Jurkat, Clone E6-1 (cell line): ENCODE measurements around the gene PCF11.

ENCODE experiments used
- DNase-seq: peaks from one replicate; pipeline ENCODE4 v3.0.0-alpha.2; 2011; ENCODE audit warnings: low read depth, low spot score
- H3K4me3 ChIP-seq: 2 replicates; pipeline ENCODE4 v1.5.1; 2011; ENCODE audit warnings: mild to moderate bottlenecking, low read length, control low read depth, moderate library complexity

PCF11 gene

GRCh38 chr11:83147895-83148294 lies 9.0 kb upstream of the PCF11 start:
- no peak overlapping the region for H3K4me3 ChIP-seq
- no peak for DNase-seq

GRCh38 chr11:83150450-83150849 lies 6.5 kb upstream of the PCF11 start:
- H3K4me3 ChIP-seq: no peak overlapping the region
- no peak for DNase-seq

DNA sequence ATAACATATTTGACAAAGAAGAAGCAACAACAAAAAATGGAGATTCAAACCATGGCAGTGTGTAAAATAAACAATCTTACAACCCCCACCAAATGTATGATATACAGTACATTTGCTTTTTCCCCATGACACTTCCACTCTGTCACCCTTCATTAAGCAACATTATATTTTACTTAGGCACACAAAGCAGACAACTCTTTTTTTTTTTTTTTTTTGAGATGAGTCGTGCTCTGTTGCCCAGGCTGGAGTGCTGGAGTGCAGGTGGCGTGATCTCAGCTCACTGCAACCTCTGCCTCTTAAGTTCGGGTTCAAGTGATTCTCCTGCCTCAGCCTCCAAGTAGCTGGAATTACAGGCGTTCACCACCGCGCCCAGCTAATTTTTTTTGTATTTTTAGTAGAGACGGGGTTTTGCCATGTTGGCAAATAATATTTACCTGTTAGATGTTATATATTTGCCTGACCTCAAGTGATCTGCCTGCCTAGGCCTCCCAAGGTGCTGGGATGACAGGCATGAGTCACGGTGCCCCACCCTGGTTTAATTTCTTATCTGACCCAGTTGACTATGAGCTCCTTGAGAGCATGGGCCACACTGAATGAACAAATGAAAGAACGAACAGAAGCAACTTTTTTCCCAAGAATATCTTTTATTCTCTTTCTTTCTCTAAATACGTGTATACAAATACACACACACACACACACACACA lies 5.5 kb upstream of the PCF11 start:
- DNase-seq: no peak
- H3K4me3 ChIP-seq: no peak overlapping the region

- H3K4me3 ChIP-seq: no peak overlapping the region
- DNase-seq: no peak
These were observed 4.7 kb upstream of the PCF11 start for GRCh38 chr11:83152264-83152663.

DNA sequence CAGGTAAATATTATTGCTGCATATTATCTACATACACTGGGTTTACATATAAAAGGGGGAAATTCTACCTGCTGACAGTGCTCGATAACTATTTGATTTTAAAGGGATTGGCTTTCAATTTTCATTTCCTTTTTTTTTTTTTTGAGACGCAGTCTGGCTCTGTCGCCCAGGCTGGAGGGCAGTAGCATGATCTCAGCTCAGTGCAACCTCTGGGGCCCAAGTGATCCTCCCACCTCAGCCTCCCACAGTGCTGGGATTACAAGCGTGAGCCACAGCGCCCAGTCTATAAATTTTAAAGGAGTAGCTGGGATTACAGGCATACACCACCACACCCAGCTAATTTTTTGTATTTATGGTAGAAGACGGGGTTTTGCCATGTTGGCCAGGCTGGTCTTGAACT lies 3.2 kb upstream of the PCF11 start:
- no peak for DNase-seq
- no peak overlapping the region for H3K4me3 ChIP-seq

DNA sequence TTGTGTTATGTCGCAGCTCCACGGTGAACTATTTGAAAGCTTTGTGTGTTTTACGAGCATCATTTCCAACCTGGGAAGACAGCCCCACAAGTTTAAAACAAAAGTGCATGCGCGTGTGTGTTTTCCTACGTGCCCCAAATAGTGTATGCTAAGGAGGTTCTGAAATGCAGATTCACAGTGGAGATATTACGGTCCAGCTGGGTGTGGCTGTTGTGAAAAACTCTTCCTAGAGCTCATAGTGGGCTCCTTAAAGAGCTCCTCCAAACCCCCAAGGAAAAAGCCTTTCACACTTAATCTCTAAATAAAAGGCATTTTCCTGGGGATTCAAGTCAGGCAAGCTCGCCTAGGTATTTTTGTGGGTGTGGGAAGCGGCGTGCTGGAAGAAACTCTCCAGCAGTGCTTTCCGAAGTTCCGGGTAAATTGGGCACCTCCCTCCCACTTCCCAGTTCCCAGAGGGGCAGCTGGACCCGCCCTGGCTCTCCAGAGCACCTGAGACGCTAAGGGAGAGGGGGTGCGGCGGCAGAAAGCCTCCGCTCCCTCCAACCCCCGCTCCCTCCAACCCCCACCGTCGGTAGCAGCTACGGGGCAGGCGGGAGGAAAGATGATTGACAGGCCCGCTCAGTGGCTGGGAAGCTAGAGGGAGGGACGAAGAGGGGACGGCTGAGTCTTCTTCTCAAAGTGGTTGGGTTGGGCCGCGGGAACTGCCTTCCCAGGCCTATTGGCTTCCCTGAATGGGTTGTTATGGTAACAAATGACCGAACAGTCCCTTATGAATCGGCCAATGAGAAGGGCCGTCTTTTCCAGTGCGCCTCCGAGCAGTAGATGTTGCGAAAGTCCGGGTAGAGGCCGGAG lies 561 bp upstream of the PCF11 start:
- DNase-seq: peak; percentile 99
- peak overlapping the region; percentile 99 for H3K4me3 ChIP-seq

DNA sequence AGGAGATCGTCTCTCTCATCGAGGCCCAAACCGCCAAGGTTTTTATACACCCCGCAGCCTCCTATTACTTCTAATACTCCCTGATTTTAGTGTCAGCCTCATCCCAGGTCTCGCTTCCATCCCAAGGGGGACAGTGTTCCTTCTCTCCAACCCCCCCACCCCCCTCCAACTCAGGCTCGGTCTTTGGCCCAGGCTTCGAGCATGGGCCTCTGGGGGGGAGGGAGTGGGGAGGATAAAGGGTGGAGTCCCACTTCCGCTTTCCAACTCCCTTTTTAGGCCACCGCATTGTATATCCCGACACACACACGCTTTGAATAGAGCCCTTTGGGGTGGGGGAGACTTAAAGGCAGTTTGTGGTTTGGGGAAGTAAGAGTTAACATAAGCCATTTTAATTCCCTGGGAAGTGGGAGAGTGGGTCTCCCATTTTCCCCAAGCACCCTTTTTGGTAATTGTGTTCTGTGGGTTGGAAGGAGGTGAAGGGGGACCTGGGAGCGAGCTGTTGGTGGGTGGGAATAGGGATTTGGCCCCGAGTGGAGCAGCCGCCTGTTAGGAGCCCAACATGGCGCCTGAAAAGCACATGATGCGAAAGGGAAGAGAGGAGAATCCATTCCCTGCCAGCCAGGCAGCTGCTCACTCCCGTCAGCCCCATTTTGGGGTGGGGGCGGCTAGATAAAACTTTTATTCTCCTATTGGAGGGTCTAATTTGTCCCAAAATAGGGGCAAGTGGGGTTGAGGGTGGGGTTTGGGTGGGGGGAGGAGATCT lies 844 bp downstream of the PCF11 start:
- peak overlapping the region; percentile 99 for H3K4me3 ChIP-seq
- peak; percentile 46 for DNase-seq

DNA sequence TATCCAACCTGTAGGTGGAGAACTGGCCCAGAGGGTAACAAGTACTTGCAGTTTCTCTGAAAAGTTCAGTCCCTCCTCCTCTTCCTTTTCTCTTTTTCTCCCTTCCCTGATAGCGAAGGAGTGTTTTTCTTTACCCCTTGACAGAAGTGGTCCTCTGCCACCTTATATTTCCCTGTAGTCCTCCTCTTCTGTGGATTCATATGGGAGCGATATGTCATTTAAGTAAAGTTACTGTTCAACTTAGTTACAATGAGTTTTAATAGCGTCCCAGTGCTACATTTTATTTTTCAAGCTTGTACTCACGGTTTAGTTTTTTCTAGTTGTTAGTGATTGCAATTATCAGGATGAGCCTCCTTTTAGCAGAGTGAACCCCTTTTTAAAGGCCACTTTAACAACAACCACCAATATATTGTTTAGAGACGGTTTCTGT lies 1.4 kb downstream of the PCF11 start:
- DNase-seq: peak; percentile 45

GRCh38 chr11:83158965-83159901 lies 2.3 kb downstream of the PCF11 start:
- peak overlapping the region; percentile 99 for H3K4me3 ChIP-seq
- DNase-seq: no peak

More for the DNA sequence above, 1.4 kb downstream of the PCF11 start:
- H3K4me3 ChIP-seq: peak overlapping the region; percentile 99

DNA sequence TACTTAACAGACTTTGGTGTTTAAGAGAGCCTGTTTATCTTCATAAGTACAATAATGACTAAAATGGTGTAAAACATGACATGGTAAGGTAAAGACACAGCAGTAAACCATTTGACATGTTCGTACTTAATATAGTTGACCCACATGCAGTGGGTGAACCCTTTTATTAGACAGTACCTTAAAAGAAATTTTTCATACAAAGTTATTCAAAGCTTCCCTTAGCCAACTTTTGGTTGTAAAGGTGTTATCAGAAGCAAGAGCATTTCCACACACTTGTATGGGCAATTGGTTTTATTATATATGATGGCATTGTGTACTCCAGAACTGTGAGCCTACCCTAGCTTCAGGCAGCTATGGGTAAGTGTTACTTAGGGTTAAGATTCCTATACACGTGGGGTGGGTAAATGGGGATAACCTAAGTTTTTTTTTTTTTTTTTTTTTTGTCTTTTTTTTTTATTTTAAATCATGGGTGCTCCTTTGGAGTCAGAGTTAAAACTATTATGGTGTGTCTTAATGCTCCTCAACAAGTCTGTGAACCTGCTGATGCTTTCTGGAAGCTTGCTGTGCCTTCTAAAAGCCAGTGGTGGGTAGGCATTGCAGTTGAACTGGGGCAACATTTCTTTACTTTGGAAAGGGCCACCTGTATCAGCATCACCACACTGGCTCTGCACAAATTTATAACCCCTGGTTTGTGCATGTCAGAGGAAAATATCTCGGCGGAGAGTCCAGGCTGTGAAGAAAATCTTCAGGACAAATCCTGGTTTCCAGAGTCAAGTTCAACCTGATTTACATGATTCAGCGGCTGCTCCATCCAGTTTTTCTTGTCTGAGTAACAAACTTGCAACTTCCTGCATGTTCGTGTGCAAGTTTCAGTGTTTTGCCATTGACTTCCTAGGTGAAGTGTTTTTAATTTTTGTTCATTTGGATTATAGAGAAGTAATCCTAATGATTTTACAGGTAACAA lies 3.3 kb downstream of the PCF11 start:
- no peak overlapping the region for H3K4me3 ChIP-seq
- no peak for DNase-seq

DNA sequence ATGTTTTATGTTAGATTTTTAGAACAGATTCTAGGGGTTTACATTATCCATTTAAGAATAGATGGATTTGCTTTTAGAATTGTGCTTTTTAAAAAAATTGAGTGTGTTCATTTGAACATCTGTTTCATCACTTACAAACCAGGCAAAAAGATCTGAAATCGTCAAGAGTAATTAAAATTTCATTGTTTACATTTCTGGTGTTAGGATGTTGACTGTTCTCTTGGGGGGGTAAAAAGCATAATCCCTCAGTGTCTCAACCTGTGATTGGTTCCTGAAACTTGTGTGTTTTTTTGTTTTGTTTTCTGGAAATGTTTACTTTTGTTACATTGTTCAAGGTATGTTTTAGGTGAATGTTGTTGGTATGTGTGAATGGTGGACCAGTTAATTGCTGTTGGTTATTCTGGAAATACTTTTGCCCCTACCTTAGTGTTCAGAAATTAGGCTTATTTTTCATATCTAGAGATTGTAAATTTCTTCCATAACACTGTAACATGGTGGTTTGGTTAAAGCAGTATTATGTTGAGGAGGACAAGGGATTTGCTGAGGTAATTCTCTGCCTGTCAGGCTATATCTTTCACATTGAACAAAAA lies 4.8 kb downstream of the PCF11 start:
- DNase-seq: no peak
- no peak overlapping the region for H3K4me3 ChIP-seq

DNA sequence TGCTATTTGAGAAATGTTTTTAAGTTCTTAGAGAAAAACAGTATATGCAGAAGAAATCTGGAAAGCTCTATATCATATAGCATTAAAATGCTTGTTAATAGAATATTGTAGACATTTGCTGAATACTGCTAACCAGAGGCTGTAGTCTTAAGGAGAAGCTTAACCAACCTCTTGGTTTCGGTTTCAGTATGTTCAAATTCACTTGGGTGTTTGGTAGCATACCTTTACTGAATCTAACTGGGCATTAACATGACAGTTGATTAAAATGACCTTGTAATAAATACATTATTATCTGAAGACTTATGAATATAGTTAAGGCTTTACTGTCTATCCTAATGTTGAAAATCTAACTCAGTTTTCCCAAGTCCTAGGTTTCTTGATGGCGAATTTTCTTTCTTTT lies 5.4 kb downstream of the PCF11 start:
- DNase-seq: no peak
- no peak overlapping the region for H3K4me3 ChIP-seq

DNA sequence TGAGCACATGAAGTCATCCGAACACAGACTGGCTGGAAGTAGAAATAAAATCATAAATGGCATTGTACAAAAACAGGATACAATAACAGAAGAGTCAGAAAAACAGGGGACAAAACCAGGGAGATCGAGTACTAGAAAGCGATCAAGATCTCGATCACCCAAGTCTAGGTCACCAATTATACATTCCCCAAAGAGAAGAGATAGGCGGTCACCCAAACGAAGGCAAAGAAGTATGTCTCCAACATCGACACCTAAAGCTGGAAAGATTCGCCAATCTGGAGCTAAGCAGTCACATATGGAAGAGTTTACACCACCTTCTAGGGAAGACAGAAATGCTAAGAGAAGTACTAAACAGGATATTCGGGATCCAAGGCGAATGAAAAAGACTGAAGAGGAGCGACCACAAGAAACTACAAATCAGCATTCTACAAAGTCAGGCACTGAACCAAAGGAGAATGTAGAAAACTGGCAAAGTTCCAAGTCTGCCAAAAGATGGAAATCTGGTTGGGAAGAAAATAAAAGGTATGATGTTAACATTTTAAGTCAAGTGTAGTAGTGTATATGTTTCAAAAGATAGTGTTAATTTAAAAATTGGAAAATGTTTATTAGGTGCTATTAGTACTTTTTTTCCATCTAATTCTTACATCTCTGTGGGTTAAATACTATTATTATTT lies 9.4 kb downstream of the PCF11 start:
- no peak for DNase-seq

GRCh38 chr11:83168756-83169155 lies 11.8 kb downstream of the PCF11 start:
- DNase-seq: no peak
- no peak overlapping the region for H3K4me3 ChIP-seq

More for the DNA sequence above, 9.4 kb downstream of the PCF11 start:
- no peak overlapping the region for H3K4me3 ChIP-seq

- H3K4me3 ChIP-seq: no peak overlapping the region
- no peak for DNase-seq
These were observed 13.9 kb downstream of the PCF11 start for GRCh38 chr11:83170865-83171264.

GRCh38 chr11:83172551-83172950 lies 15.6 kb downstream of the PCF11 start:
- no peak for DNase-seq
- H3K4me3 ChIP-seq: no peak overlapping the region

DNA sequence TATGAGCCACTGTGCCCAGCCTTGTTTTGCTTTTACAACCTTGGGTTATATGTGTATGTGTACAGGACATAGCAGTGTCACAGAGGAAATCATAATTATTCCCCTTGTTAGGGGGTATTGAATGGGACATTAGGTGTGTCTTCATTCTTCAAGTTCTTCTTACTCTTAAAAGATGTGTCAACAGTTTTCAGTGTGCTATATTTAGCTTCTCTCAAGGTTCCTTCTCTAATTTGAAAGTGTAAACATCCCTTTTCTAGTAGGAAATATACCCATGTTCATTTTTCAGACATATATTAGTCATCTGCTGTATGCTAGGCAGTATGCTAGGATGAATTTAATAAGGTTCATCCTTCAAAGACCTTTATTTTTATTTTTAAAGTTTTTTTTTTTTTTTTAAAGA lies 17.1 kb downstream of the PCF11 start:
- DNase-seq: no peak

More for the DNA sequence above, 17.1 kb downstream of the PCF11 start:
- H3K4me3 ChIP-seq: no peak overlapping the region
